ENCODE data around the gene MSMO1.

GRCh38 chr4:165369522-165369921 lies 42.1 kb downstream of the MSMO1 start:
- TF ChIP-seq CTCF (IDR thresholded peaks at IDR 0.05) (no peak), EZH2 (IDR thresholded peaks at IDR 0.05; ENCODE audit: borderline replicate concordance, insufficient read depth, low read depth, low read length, poor library complexity, severe bottlenecking) (no peak)

Measured in B cell (primary cell).